NOMO-1 treated with DMSO at 0.1 percent for 48 hours (cell line): ENCODE data around the gene TMC2.

Experiments used
- DNase-seq: peaks from one replicate; lab custom pipeline; 2025; ENCODE audit not compliant: unreplicated experiment; lab: John Stamatoyannopoulos, UW

TMC2 gene

GRCh38 chr20:2576317-2576727 lies 39.9 kb downstream of the TMC2 start:
- no peak for DNase-seq

GRCh38 chr20:2578475-2579192 lies 42.3 kb downstream of the TMC2 start:
- no peak for DNase-seq

GRCh38 chr20:2585811-2586210 lies 49.4 kb downstream of the TMC2 start:
- DNase-seq, result no peak

GRCh38 chr20:2593756-2594155 lies 57.4 kb downstream of the TMC2 start:
- no peak for DNase-seq

- DNase-seq, result no peak
Measured at GRCh38 chr20:2595076-2595475, 58.7 kb downstream of the TMC2 start.

GRCh38 chr20:2596673-2597279 lies 60.4 kb downstream of the TMC2 start:
- DNase-seq, result no peak

GRCh38 chr20:2599288-2600006 lies 63.1 kb downstream of the TMC2 start:
- no peak for DNase-seq

GRCh38 chr20:2602046-2602735 lies 65.8 kb downstream of the TMC2 start:
- no peak for DNase-seq

- no peak for DNase-seq
Measured at GRCh38 chr20:2602746-2603145, 66.4 kb downstream of the TMC2 start.

GRCh38 chr20:2603816-2604505 lies 67.6 kb downstream of the TMC2 start:
- DNase-seq, result no peak

- no peak for DNase-seq
Measured at GRCh38 chr20:2604506-2604835, 68.1 kb downstream of the TMC2 start.

GRCh38 chr20:2606507-2607006 lies 70.2 kb downstream of the TMC2 start:
- DNase-seq, result no peak

GRCh38 chr20:2610326-2610725 lies 74.0 kb downstream of the TMC2 start:
- DNase-seq, result no peak

GRCh38 chr20:2610941-2611720 lies 74.8 kb downstream of the TMC2 start:
- DNase-seq, result no peak

GRCh38 chr20:2612073-2612472 lies 75.7 kb downstream of the TMC2 start:
- no peak for DNase-seq

GRCh38 chr20:2616634-2617033 lies 80.3 kb downstream of the TMC2 start:
- no peak for DNase-seq

GRCh38 chr20:2617099-2617714 lies 80.8 kb downstream of the TMC2 start:
- no peak for DNase-seq

- no peak for DNase-seq
Measured at GRCh38 chr20:2618815-2619214, 82.4 kb downstream of the TMC2 start.

- no peak for DNase-seq
Measured at GRCh38 chr20:2619337-2619736, 83.0 kb downstream of the TMC2 start.
